Measurements from ENCODE around the gene AXIN1. TPM values are rescaled to one million over a fixed set of nuclear protein-coding genes. Genes with fewer than 3 reads are reported as not detected.

The AXIN1 gene
- total RNA-seq, 1 experiment from 2014 or later = 50.3 TPM

GRCh38 chr16:301235-301634 is 51.3 kb downstream of the AXIN1 start:
- H3K4me3 Mint-ChIP-seq = no peak overlapping the region
- no peaks in the 10 kb centered on the region for H3K9me3 Mint-ChIP-seq
- DNase-seq (ENCODE audit: low spot score) (no peak), ATAC-seq (no peak)
- no peak overlapping the region for H3K27ac Mint-ChIP-seq
- ChIA-PET POLR2A (no interaction called here), CTCF (interaction anchor here (1.6 kb wide), 1 partner anchor 61 kb away, joined by 6 read pairs; no protein-coding TSS in a partner anchor)
- TF ChIP-seq JUN (CRISPR knock-in tag; IDR thresholded peaks at IDR 0.05) (no peak), GABPB1 (CRISPR knock-in tag; IDR thresholded peaks at IDR 0.05) (no peak), CDX4 (CRISPR knock-in tag; IDR thresholded peaks at IDR 0.05; ENCODE audit: borderline replicate concordance) (no peak), MYBL2 (CRISPR knock-in tag; IDR thresholded peaks at IDR 0.05) (no peak), PRRX2 (CRISPR knock-in tag; IDR thresholded peaks at IDR 0.05) (no peak), SMAD4 (CRISPR knock-in tag; IDR thresholded peaks at IDR 0.05) (no peak), ZSCAN18 (CRISPR knock-in tag; IDR thresholded peaks at IDR 0.05) (no peak), FOXP4 (CRISPR knock-in tag; IDR thresholded peaks at IDR 0.05) (no peak), OVOL2 (CRISPR knock-in tag; IDR thresholded peaks at IDR 0.05; ENCODE audit: borderline replicate concordance) (no peak), RELA (CRISPR knock-in tag; IDR thresholded peaks at IDR 0.05; ENCODE audit: borderline replicate concordance) (no peak), ZNF416 (CRISPR knock-in tag; IDR thresholded peaks at IDR 0.05) (no peak), IRF1 (CRISPR knock-in tag; IDR thresholded peaks at IDR 0.05) (no peak), ATF3 (CRISPR knock-in tag; conservative IDR thresholded peaks at IDR 0.05) (no peak), AR (CRISPR knock-in tag; IDR thresholded peaks at IDR 0.05) (no peak), ATF2 (CRISPR knock-in tag; IDR thresholded peaks at IDR 0.05; ENCODE audit: borderline replicate concordance, low read depth) (no peak), TP53 (CRISPR knock-in tag; IDR thresholded peaks at IDR 0.05) (no peak), ZNF512 (CRISPR knock-in tag; IDR thresholded peaks at IDR 0.05; ENCODE audit: borderline replicate concordance) (no peak), CBFB (CRISPR knock-in tag; IDR thresholded peaks at IDR 0.05; ENCODE audit: low read depth) (no peak), MXD4 (CRISPR knock-in tag; IDR thresholded peaks at IDR 0.05; ENCODE audit: borderline replicate concordance) (no peak), ATF6 (CRISPR knock-in tag; IDR thresholded peaks at IDR 0.05) (no peak)
- peaks cover 14% of the 10 kb centered on the region for H3K36me3 Mint-ChIP-seq
- H3K27me3 Mint-ChIP-seq (ENCODE audit: low read depth) = no peaks in the 10 kb centered on the region
- no peaks in the 10 kb centered on the region for H3K4me1 Mint-ChIP-seq

All from WTC11 (cell line).